Measurements from ENCODE around the gene TDRD6. TPM values are rescaled to one million over a fixed set of nuclear protein-coding genes. Genes with fewer than 3 reads are reported as not detected.

The TDRD6 gene
- polyA plus RNA-seq, 3 donors = 0.07 to 0.34 (median 0.07) TPM

DNA sequence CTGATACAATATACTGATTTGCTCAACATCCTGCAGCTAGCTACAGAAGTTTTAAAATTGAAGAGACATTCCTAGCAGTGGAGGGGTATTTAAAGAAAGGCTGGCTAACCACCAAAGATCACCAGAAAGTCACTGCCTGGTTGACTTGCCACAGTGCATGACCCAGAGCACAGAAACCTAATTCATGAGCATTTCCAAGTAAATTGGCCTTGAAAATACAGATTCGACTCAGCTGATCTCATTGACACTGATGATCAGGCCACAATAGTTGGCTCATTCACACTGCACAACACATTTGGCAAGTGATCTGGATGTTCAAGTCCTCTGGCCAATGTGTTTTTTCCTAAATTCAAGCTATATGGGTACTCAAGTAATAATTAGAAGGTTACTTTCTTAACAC is 13.3 kb upstream of the TDRD6 start:
- 57 to 83% (median 63%) methylated on average over 1 of the region's 1 CpG for WGBS, 3 donors
- no peak overlapping the region for H3K27ac ChIP-seq (ENCODE audit: low read depth, low read length)

DNA sequence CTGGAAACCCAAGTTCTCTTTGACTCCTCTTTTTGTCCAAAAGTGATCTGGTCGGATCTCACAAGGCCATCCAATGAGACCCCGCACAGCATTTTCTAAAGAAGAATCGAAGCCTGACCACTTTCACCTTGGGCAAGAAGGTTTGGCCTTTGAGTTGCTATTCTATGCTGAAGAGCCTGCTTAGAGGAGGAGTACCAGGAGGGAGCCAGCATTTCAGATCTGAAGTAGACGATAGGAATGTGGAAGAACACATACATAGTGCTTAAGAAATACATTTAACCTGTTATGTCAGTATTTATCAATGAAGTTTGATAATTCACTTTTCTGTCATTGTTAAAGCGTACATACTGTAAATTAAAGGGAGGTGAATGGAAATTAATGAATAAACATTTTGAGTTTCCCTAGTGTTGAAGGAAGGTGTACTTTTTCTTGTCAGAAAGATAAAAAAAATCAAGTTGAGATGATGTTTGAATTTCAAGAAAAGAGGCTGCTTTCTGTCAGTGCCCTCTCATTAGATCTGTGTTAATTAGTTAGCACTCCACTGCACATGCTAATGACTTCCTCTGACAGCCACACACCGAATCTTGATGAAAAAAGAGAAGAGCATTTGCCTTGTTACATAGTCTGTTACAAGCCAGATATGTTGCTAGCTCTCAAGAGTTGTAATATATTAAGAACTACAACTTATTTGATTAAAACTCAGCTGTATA is 10.9 kb upstream of the TDRD6 start:
- no peak overlapping the region for H3K27ac ChIP-seq (ENCODE audit: low read depth, low read length)
- WGBS, 3 donors = 81 to 90% (median 89%) methylated on average over 6 of the region's 6 CpGs

DNA sequence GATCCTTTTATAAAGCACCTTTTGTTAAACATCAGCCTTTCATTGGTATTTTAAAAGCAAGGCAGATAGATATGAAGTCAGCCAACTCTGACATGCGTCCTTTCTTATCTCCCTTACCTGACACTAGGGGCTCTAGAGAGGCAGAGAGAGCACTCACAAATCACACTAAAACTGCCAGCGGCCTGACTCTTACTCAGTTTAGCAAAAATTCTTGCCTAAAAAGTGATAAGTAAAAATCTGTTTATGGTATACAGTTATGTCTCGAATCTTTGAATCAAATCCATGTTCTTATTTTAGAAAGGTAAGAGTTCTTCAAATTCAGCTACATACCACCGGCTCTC is 10.4 kb upstream of the TDRD6 start:
- no peak overlapping the region for H3K27ac ChIP-seq (ENCODE audit: low read depth, low read length)
- 80 to 85% (median 84%) methylated on average over 4 of the region's 4 CpGs for WGBS, 3 donors

DNA sequence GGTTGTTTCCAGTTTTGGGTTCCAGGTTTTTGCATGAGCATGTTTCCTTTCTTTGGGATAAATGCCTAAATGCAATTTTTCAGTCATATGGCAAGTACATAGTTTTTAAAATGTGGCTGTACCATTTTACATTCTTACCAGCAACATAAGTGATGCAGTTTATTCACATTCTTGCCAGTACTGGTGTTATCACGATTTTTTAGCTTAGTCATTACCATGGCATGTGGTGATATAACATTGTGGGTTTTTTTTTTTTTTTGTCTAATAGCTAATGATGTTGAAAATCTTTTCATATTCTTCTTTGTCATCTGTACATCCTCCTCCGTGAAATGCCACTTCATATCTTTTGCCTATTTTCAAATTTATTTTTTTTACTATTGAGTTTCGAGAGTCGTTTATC is 2.9 kb upstream of the TDRD6 start:
- no peak overlapping the region for H3K27ac ChIP-seq (ENCODE audit: low read depth, low read length)
- 68 to 85% (median 70%) methylated on average over 4 of the region's 4 CpGs for WGBS, 3 donors

DNA sequence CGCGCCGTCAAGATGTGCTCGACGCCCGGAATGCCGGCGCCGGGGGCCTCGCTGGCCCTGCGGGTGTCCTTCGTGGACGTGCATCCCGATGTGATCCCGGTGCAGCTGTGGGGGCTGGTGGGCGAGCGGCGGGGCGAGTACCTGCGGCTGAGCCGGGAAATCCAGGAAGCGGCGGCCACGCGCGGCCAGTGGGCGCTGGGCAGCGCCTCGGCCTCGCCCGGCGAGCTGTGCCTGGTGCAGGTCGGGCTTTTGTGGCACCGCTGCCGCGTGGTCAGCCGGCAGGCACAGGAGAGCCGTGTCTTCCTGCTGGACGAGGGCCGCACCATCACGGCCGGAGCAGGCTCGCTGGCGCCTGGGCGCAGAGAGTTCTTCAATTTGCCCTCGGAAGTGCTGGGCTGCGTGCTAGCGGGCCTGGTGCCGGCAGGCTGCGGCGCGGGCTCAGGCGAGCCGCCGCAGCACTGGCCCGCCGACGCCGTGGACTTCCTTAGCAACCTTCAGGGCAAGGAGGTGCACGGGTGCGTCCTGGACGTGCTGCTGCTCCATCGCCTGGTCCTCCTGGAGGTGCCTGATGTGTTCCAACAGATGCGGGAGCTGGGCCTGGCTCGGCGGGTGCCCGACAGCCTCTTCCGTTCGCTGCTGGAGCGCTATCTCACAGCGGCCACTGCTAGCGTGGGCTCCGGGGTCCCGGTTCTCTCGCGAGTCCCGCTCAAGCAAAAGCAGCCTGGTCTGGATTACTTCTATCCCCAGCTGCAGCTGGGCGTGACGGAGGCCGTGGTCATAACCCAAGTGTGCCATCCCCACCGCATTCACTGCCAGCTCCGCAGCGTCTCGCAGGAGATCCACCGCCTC is 656 bp downstream of the TDRD6 start:
- WGBS, 3 donors = 93 to 94% (median 94%) methylated on average over 78 to 85 of the region's 85 CpGs
- H3K27ac ChIP-seq (ENCODE audit: low read depth, low read length) = no peak overlapping the region

DNA sequence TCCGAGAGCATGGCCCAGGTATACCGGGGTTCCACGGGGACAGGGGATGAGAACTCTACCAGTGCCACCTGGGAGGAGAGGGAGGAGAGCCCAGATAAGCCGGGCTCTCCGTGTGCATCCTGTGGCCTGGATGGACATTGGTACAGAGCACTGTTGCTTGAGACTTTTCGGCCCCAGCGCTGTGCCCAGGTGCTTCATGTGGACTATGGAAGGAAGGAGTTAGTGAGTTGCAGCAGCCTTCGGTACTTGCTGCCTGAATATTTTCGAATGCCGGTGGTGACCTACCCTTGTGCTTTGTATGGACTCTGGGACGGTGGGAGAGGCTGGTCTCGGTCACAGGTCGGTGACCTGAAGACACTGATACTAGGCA is 1.3 kb downstream of the TDRD6 start:
- no peak overlapping the region for H3K27ac ChIP-seq (ENCODE audit: low read depth, low read length)
- 94 to 99% (median 96%) methylated on average over 13 of the region's 13 CpGs for WGBS, 3 donors

DNA sequence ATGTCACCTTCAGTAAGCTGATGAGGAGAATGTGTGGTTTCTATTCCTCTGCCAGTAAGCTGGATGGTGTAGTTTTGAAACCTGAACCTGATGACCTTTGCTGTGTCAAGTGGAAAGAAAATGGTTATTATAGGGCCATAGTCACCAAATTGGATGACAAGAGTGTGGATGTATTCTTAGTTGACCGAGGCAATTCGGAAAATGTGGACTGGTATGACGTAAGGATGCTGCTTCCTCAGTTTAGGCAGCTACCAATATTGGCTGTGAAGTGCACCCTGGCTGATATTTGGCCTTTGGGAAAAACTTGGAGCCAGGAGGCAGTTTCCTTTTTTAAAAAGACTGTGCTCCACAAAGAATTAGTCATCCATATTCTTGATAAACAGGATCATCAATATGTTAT is 2.0 kb downstream of the TDRD6 start:
- H3K27ac ChIP-seq (ENCODE audit: low read depth, low read length) = no peak overlapping the region
- WGBS, 3 donors = 81 to 91% (median 88%) methylated on average over 3 of the region's 3 CpGs

DNA sequence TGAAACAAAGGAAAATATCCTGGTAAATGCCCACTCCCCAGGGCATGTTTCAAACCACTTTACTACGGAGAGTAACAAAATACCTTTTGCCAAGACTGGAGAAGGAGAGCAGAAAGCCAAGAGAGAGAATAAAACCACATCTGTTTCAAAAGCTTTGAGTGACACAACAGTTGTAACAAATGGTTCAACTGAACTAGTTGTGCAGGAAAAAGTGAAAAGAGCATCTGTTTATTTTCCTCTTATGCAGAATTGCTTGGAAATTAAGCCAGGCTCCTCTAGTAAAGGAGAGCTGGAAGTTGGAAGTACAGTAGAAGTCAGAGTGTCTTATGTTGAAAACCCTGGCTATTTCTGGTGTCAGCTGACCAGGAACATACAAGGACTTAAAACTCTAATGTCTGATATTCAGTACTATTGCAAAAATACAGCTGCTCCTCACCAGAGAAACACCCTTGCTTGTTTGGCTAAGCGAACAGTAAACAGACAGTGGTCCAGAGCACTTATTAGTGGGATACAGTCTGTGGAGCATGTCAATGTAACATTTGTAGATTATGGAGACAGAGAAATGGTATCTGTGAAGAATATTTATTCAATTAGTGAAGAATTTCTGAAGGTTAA is 2.6 kb downstream of the TDRD6 start:
- 79 to 81% (median 80%) methylated on average over 2 of the region's 2 CpGs for WGBS, 3 donors
- no peak overlapping the region for H3K27ac ChIP-seq (ENCODE audit: low read depth, low read length)

DNA sequence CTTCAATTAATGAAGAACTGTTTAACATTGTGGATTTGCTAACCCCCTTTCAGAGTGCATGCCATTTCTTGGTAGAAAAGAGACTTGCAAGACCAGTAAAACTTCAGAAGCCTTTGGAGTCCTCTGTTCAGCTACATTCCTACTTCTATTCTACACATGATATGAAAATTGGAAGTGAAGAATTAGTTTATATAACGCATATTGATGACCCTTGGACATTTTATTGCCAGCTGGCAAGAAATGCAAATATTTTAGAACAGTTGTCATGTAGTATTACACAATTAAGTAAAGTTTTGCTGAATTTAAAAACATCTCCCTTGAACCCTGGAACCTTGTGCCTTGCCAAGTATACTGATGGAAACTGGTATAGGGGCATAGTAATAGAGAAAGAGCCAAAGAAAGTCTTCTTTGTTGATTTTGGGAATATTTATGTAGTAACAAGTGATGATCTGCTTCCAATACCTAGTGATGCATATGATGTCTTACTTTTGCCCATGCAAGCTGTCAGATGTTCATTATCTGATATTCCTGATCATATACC is 3.3 kb downstream of the TDRD6 start:
- WGBS, 3 donors = 51 to 64% (median 63%) methylated on average over 1 of the region's 1 CpG
- no peak overlapping the region for H3K27ac ChIP-seq (ENCODE audit: low read depth, low read length)

DNA sequence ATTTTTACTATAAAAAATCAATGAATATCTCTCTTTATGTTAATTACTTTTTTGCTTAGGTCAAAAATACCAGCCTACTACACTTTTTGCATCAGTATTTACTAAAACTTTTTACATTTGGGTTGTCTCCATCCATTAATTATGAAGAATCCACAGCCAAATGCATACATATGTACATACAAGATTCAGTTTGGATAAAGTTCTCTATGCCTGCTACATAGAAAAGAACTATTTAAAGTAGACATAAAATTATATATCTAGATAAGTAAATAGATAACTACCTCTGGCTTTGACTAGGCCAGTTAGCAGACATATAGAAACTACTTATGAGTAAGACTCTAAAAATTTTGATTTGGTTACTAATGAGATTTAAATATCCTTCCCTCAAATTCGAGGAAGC is 12.3 kb downstream of the TDRD6 start:
- 72 to 85% (median 76%) methylated on average over 1 of the region's 1 CpG for WGBS, 3 donors
- H3K27ac ChIP-seq (ENCODE audit: low read depth, low read length) = no peak overlapping the region

DNA sequence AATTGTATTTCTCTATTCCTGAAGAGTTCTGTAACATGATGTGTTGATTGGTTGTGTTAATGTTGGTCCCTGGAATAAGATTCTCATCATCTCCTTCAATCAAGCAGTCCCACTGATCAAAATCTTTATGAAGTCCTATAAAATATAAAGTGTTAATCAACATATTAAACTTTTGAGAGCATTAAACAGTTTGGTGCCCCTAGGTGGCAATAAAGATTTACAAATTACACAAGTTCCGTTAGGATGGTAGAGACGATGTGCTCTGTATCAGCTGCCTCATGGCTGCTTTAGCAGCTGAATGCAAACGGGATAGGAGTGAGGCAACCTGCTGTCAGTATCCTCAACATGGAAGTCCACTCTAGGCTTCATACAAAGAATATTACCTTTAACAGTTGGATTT is 16.9 kb downstream of the TDRD6 start:
- WGBS, 3 donors = 3 to 7% (median 6%) methylated on average over 3 of the region's 3 CpGs
- H3K27ac ChIP-seq (ENCODE audit: low read depth, low read length) = no peak overlapping the region

DNA sequence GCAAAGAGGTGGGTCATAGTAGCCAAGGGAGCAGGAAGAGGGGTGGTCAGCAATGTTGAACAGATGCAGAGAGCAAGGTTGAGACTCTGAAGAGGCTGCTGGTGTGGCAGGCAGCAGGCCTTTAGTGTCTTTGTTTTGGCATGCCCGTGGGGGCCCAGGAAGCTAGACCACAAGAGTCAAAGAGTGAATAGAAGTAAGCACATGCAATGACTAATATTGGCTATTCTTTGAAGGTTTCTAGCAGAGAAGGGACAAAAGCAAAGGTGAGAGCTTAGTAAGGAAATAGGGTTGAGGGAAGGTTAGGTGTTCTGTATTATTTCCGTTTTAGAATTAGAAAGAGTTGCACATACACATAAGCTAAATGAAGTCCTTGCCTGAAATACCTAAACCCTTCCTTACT is 18.8 kb downstream of the TDRD6 start:
- no peak overlapping the region for H3K27ac ChIP-seq (ENCODE audit: low read depth, low read length)
- whole genome bisulfite sequencing, 3 donors = 86 to 89% (median 88%) methylated on average over 2 of the region's 2 CpGs

DNA sequence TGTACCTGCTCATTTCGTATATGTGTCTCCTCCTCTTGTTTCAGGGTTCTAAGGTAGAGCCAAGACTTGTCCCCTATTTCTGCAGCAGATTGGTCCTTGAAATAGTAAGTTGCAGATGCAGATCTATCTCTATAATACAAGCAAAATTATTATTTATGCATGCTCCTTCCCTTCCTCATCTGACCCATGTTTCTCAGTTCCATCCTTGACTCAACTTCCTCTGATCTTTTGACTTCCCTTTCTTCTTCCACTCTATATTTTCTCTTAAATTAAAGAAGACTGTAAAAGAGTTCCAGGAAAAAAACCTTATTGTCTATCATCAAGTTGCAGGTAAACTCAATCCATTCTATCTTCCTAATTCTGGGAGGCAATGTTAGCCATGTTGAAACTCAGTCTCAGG is 23.8 kb downstream of the TDRD6 start:
- H3K27ac ChIP-seq (ENCODE audit: low read depth, low read length) = no peak overlapping the region
- WGBS, 3 donors = 92 to 100% (median 94%) methylated on average over 1 of the region's 1 CpG

DNA sequence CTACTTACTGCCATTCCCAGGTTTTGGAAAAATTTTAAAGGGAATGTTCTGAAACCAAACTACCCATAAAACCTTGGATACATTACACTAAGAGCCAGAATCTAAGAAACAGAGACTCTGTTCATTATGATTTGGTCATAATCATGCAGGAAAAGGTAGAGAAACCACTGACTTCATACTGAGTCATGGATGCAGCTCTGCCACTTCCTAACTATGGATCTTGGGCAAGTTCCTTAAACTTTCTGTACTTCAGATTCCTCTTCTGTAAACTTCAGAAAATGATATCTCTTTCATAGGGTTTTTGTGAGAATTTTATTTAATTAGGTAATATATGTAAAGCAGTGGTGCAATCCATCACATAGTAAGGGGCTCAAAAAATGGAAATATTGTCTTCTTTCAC is 27.5 kb downstream of the TDRD6 start:
- H3K27ac ChIP-seq (ENCODE audit: low read depth, low read length) = no peak overlapping the region

DNA sequence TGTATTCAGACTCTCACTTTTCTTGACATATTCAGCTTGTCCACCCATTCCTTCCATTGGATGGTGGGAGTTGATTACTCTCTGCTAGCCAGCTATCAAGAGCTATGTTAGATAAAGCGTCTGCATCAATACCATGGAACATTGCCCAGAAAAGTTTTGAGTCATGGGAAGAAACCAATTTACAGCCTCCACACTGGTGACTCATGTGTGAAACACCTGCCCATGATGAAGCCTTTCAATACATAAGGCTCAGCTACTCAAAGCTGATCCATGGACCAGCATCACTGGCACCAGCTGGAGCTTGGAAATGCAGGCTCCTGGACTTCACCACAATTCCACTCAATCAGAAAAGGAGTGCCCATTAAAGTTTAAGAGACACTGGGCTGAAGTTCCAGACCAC is 31.4 kb downstream of the TDRD6 start:
- 38 to 71% (median 68%) methylated on average over 1 of the region's 1 CpG for WGBS, 3 donors
- no peak overlapping the region for H3K27ac ChIP-seq (ENCODE audit: low read depth, low read length)

DNA sequence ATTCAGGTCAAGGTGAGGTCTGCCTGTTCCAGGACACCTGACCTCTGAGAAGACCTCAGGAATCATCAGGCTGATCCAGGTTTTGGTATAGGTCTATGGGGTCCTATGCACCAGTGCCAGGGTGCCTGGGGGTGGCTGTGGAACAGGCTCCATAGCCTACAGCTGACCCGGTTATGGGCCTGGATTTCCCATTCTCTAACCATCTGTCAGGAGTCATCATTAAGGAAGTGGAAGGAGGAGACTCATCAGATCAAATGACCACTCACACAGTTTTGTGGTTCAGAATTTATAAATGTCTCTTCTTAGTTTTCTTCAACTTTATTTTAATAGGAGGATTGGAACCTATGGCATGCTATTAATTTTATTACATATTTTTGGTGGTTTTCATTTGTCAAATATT is 32.7 kb downstream of the TDRD6 start:
- H3K27ac ChIP-seq (ENCODE audit: low read depth, low read length) = no peak overlapping the region
- 85 to 86% (median 86%) methylated on average over 1 of the region's 1 CpG for WGBS, 3 donors

DNA sequence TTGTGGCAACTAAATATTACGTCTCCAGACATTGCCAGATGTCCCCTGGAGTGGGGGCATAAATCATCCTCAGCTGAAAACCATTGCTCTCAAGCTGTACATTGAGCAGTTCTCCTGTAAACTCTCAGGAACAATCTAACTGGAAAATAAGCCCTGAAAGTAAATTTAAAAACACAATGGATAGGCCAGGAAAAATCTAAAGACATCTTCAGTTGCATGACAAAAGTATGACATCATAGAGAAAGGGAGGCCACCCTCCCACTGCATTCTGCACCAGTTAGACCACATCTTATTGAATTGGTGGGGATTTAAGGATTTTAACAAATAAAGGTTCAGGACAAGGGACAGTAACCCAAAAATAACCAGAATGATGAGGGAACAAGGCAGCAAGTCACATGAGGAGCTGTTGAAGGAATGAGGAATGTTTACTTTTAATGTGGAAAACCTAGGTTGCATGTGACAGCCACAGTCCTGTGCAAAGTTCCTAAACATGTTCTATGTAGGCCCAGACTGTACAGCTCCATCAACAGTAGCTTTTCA is 42.2 kb downstream of the TDRD6 start:
- no peak overlapping the region for H3K27ac ChIP-seq (ENCODE audit: low read depth, low read length)
- WGBS, 3 donors = 69 to 89% (median 75%) methylated on average over 1 of the region's 1 CpG

DNA sequence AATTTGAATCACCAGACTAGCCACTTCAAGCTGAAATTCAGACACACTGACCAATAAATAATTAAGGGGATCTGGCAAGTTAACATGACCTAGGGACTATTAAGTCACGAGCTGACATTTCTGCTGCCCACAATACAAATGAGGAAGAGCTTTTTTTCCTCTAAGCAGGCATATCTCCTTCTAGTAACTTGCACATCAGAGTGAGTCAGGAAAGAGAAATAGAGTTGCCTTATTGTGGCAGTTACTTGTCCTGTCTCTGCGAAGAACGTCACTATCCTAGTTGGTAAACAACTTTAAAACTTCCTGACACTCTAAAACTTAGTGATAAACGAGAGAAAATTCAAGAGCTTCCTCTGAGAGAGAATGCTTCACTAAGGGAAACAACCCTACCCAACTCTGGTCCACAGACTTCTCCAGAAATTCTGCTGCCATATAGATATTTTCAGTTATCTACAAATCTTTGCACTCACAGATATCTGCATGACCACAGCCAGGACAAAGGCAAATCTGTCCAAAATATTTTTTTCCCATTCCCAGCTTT is 43.3 kb downstream of the TDRD6 start:
- 31 to 54% (median 32%) methylated on average over 4 of the region's 4 CpGs for WGBS, 3 donors
- no peak overlapping the region for H3K27ac ChIP-seq (ENCODE audit: low read depth, low read length)

DNA sequence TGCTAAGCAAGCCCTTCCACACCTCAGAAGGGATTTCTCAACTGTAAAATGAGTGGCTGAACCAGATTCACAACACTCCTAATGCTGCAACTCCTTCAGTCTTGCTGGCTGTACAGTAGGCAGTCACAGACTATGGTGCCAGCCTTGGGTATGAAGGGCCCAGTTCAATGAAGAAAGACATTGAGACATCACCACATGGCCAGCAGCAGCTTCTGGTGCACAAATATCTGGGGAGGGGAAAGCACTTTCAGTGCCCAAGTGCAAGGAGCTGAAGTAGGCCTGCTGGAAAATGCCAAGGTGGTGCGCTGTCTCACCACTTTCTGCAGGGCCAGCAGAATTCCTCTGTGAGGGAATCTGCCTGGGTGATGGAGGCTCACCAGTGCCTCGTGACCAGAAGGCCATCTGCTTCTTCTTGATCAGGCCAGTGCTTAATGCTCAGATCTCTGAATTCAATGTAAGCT is 45.7 kb downstream of the TDRD6 start:
- WGBS, 3 donors = 93 to 99% (median 95%) methylated on average over 2 of the region's 2 CpGs
- no peak overlapping the region for H3K27ac ChIP-seq (ENCODE audit: low read depth, low read length)

Measured in adipose tissue (tissue), 3 donors.